ENCODE measurements around the gene CALHM2.

DNA sequence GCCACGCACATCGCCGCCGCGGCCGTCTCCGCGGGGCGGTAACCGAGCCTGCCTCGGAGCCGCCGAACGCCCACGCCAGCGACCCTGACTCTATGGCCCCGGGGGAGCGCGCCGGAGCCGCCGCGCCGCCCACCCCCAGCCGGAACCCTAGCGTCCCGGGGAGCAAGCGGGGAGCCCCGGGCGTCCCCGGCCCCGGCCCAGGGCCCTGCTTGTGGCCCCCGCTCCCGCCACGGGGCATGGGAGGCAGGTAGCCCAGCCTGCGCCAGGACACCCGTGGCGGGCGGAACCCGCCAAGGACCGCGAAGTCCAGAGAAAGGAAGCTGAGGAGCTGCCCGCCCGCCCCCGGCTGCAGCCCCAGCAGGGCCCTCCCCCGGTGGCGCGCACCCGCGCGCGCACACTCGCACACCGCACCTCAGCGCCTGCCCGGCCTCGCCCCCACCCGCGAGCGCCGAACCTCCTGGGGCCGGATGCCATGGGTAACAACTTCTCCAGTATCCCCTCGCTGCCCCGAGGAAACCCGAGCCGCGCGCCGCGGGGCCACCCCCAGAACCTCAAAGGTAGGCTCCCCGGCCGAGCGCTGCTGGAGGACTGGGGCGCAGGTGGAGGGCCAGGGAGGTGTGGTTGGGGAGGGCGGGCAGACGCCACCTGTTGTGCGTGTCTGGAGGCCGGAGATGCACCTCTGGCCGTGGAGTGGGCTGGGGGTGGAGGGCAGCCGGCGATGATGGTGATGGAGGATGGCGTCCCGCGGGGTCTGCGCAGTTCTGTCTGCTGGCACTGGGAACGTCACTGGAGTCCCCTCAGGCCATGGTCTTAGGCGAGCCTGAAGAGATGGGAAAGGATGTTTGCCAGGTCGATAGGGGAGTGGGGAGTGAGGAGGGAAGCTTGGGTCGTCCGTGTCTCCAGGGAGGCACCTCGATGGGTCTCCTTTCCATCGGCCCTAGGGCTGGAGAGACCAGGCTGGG is 42.0 kb upstream of the CALHM2 start:
- TF ChIP-seq YY1 (IDR thresholded peaks at IDR 0.05; ENCODE audit: insufficient read depth, insufficient read length) (no peak), ZNF274 (IDR thresholded peaks at IDR 0.05; ENCODE audit: low read depth, low read length) (no peak), SUZ12 (IDR thresholded peaks at IDR 0.05; ENCODE audit: extremely low read depth, insufficient read depth, insufficient read length) (no peak)

All from NT2/D1 (cell line).